Suprapubic skin (tissue), 4 donors: ENCODE measurements around the gene GGTLC1. TPM values are rescaled to one million over a fixed set of nuclear protein-coding genes. Genes with fewer than 3 reads are reported as not detected.

Source experiments
- DNase-seq, 2 donors: peaks; one replicate each; pipeline ENCODE4 v3.0.0-alpha.2; 2019; ENCODE audit warnings: low spot score in 2 of 2
- H3K27ac ChIP-seq: fragments of 200-600 bp; sonication (generic); one replicate; pipeline ENCODE4 v1.5.1; 2019
- H3K27me3 ChIP-seq: fragments of 200-600 bp; sonication (generic); one replicate; pipeline ENCODE4 v1.5.1; 2019
- H3K36me3 ChIP-seq: fragments of 200-600 bp; sonication (generic); one replicate; pipeline ENCODE4 v1.5.1; 2019
- H3K4me1 ChIP-seq: fragments of 200-600 bp; sonication (generic); one replicate; pipeline ENCODE4 v1.5.1; 2019
- H3K4me3 ChIP-seq: fragments of 200-600 bp; sonication (generic); one replicate; pipeline ENCODE4 v1.5.1; 2019; ENCODE audit warnings: mild to moderate bottlenecking
- H3K9me3 ChIP-seq: fragments of 200-600 bp; sonication (generic); one replicate; pipeline ENCODE4 v1.5.1; 2019
- CTCF ChIP-seq, 2 donors: fragments of 200-600 bp in 1 of 2; fragments of 450-650 bp in 1 of 2; sonication (generic) in 1 of 2; IDR thresholded peaks; one replicate each; pipeline ENCODE4 v1.5.1; 2016 to 2019; ENCODE audit warnings: antibody characterized with exemption in 2 of 2, mild to moderate bottlenecking in 1 of 2, moderate library complexity in 1 of 2
- EP300 ChIP-seq: sonication (generic); formaldehyde crosslinking; IDR thresholded peaks from one replicate; pipeline ENCODE4 v1.6.1; 2017; ENCODE audit warnings: antibody characterized with exemption
- POLR2A ChIP-seq, 2 donors: fragments of 450-650 bp; IDR thresholded peaks; one replicate each; pipeline ENCODE4 v1.6.1; 2017; ENCODE audit warnings: antibody characterized with exemption in 2 of 2, mild to moderate bottlenecking in 2 of 2, moderate library complexity in 2 of 2
- POLR2AphosphoS5 ChIP-seq, 3 donors: sonication (generic); formaldehyde crosslinking; IDR thresholded peaks; one replicate each; pipeline ENCODE4 v1.6.1; 2017; ENCODE audit warnings: antibody characterized with exemption in 3 of 3
- WGBS: methylation state at CpG from one replicate; pipeline ENCODE4 v1.1.5; 2018; 5-methylcytosine and 5-hydroxymethylcytosine counted together
- total RNA-seq, 4 donors: library from RNA; depleted of rRNA; stranded (reverse); fragments of >200 nt; gene quantifications; one replicate each; pipeline ENCODE4 v1.1.0, GENCODE V29; 2016

GGTLC1 gene
- total RNA-seq, result not detected

GRCh38 chr20:23988561-23988960 lies at the start of gene GGTLC1:
TSS of gene GGTLC1 (minus strand) at chr20:23988779. CDS start at chr20:23986611, 2,168 bp downstream.
- H3K4me3 ChIP-seq, result no peak within 1 kb of the TSS
- no peaks in the 10 kb centered on the region for H3K9me3 ChIP-seq
- DNase-seq, result no peak
- TF ChIP-seq POLR2A (IDR thresholded peaks at IDR 0.05) (no peak), EP300 (no peak)
- no peaks in the 10 kb centered on the region for H3K36me3 ChIP-seq
- H3K27me3 ChIP-seq, result no peaks in the 10 kb centered on the region
- H3K27ac ChIP-seq, result no peak within 1 kb of the TSS
- H3K4me1 ChIP-seq, result no peaks in the 10 kb centered on the region
- 92% methylated on average over 23 of the region's 26 CpGs for WGBS

DNA sequence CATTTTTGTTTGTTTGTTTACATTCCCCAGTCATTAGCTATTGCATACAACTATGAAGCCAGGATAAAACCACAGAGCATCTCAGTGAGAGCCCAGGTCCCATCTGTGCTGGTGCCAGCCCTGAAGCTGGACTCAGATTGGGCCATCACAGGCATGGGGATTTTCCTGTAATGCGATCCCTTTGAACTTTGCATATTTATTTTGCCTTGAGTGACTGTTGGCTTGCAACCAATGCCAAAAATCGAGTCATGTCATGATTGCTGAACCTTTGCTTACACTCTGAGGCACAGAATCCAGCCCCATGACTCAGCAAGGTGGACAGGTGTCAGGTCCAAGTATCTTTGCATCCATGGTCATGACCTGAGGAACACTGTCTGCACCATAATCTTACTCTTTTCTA lies 46.2 kb upstream of the GGTLC1 start:
- TF ChIP-seq POLR2AphosphoS5 (IDR thresholded peaks at IDR 0.05) (no peak), CTCF (IDR thresholded peaks at IDR 0.05) (no peak), EP300 (no peak), POLR2A (IDR thresholded peaks at IDR 0.05) (no peak)
- no peak overlapping the region for H3K4me3 ChIP-seq
- no peaks in the 10 kb centered on the region for H3K36me3 ChIP-seq
- H3K27ac ChIP-seq, result no peak overlapping the region
- H3K4me1 ChIP-seq, result no peaks in the 10 kb centered on the region
- WGBS, result 41% methylated on average over 2 of the region's 2 CpGs
- H3K9me3 ChIP-seq, result no peaks in the 10 kb centered on the region
- no peak for DNase-seq
- no peaks in the 10 kb centered on the region for H3K27me3 ChIP-seq

GRCh38 chr20:24033565-24033964 lies 45.0 kb upstream of the GGTLC1 start:
- no peak for DNase-seq
- Histone ChIP-seq H3K36me3 (no peaks in the 10 kb centered on the region), H3K4me3 (no peak overlapping the region), H3K27ac (no peak overlapping the region), H3K4me1 (no peaks in the 10 kb centered on the region), H3K9me3 (no peaks in the 10 kb centered on the region), H3K27me3 (no peaks in the 10 kb centered on the region)
- 88% methylated on average over 3 of the region's 3 CpGs for WGBS
- TF ChIP-seq CTCF (IDR thresholded peaks at IDR 0.05), result no peak
- no peak for TF ChIP-seq EP300
- TF ChIP-seq POLR2A (IDR thresholded peaks at IDR 0.05), result no peak
- no peak for TF ChIP-seq POLR2AphosphoS5 (IDR thresholded peaks at IDR 0.05)

DNA sequence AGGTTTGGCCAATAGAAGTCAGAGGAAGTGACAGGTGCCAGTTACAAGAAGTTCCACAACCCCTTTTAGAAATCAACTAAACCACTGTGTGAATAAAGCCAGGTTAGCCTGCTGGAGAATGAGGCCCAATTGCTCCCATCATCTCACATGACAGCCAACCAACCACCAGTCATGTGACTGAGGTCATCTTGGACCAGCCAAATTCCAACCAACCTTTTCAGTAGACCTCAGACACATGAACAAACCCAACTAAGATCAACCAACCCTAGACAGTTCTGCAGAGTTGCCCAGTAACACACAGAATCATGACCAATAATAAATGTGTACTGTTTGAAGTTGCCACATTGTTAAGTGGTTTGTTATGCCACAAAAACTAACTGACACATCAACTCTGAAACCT lies 44.6 kb upstream of the GGTLC1 start:
- Histone ChIP-seq H3K9me3 (no peaks in the 10 kb centered on the region), H3K4me3 (no peak overlapping the region)
- DNase-seq, result no peak

DNA sequence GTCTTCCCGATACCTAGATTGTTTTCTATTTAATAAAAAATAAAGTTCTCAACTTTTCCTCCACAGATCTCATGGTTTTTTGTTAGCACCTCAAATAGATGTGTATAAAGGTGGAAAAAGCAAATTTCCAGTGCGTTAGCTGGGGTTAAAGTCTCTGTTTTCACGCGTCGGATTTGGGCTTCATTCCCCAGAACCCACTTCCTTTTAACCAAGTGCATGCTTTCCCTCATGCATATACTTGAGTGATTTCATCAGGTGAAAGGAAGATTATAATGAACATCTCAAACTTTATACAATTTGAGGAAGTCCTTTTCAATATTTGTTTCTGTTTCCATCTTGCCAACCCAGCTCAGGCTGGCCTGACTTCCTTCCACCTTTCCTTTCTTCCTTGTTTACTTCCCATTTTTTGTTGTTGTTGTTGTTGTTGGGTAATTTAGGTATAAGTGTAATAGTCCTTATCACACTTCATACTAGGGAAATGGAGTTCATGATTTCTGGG lies 43.9 kb upstream of the GGTLC1 start:
- H3K4me3 ChIP-seq, result no peak overlapping the region
- H3K27ac ChIP-seq, result no peak overlapping the region
- no peak for TF ChIP-seq POLR2AphosphoS5 (IDR thresholded peaks at IDR 0.05)
- TF ChIP-seq EP300, result no peak
- TF ChIP-seq CTCF (IDR thresholded peaks at IDR 0.05), result no peak
- TF ChIP-seq POLR2A (IDR thresholded peaks at IDR 0.05), result no peak
- H3K36me3 ChIP-seq, result no peaks in the 10 kb centered on the region
- no peaks in the 10 kb centered on the region for H3K9me3 ChIP-seq
- WGBS, result 91% methylated on average over 5 of the region's 5 CpGs
- DNase-seq, result no peak
- peaks cover 4% of the 10 kb centered on the region for H3K4me1 ChIP-seq
- no peaks in the 10 kb centered on the region for H3K27me3 ChIP-seq

More for the DNA sequence above, 44.6 kb upstream of the GGTLC1 start:
- TF ChIP-seq CTCF (IDR thresholded peaks at IDR 0.05) (no peak), EP300 (no peak), POLR2A (IDR thresholded peaks at IDR 0.05) (no peak), POLR2AphosphoS5 (IDR thresholded peaks at IDR 0.05) (no peak)
- Histone ChIP-seq H3K4me1 (no peaks in the 10 kb centered on the region), H3K27ac (no peak overlapping the region), H3K27me3 (no peaks in the 10 kb centered on the region), H3K36me3 (no peaks in the 10 kb centered on the region)

GRCh38 chr20:24027229-24027628 lies 38.6 kb upstream of the GGTLC1 start:
- peak in 1 of 2 donors; percentile 80 for DNase-seq
- Histone ChIP-seq H3K9me3 (no peaks in the 10 kb centered on the region), H3K27me3 (no peaks in the 10 kb centered on the region), H3K36me3 (no peaks in the 10 kb centered on the region), H3K4me1 (peaks cover 8% of the 10 kb centered on the region), H3K27ac (peak overlapping the region; percentile 51), H3K4me3 (no peak overlapping the region)
- WGBS, result 37% methylated on average over 6 of the region's 6 CpGs
- TF ChIP-seq POLR2AphosphoS5 (IDR thresholded peaks at IDR 0.05) (peak in 1 of 3 donors; percentile 37), CTCF (IDR thresholded peaks at IDR 0.05) (no peak), EP300 (no peak), POLR2A (IDR thresholded peaks at IDR 0.05) (no peak)
